ENCODE measurements around the gene POM121.
"Not testable (repeated sequence)": the region's sequence is repeated elsewhere in the genome, so short reads cannot be mapped to it uniquely, and the experiment has no call there.

POM121 gene

DNA sequence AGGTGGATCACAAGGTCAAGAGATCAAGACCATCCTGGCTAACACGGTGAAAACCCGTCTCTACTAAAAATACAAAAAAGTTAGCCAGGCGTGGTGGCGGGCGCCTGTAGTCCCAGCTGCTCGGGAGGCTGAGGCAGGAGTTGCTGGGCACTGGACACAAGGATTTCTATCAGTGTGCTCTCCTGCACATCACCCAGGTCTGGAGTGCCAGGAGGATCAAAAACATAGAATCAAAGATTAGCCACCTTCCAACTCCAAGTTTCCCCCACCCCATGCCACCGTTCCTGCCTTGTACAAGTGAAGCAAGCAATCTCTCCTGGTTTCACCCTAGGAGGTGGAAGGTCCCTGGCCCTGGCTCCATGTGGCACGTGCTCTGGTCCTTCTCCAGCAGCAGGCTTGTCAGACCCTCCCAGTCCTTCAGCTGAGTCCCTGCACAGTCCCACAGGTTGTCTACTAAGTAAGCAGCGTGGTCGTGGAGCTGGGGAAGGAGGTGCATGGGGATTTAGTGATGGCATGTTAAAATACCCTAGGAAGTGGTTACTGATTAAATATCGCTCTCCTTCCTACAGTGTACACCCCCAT, 73.1 kb downstream of the POM121 start:
- DNase-seq = not testable (repeated sequence)
